Measurements from ENCODE around the gene GAK. TPM values are rescaled to one million over a fixed set of nuclear protein-coding genes. Genes with fewer than 3 reads are reported as not detected.
"Not testable (repeated sequence)": the region's sequence is repeated elsewhere in the genome, so short reads cannot be mapped to it uniquely, and the experiment has no call there.

GAK gene
- 10 to 100 TPM; 87.6 to 96.8 TPM for total RNA-seq

GRCh38 chr4:931960-932712, at the start of gene GAK, which contains the start of gene TMEM175:
Gene GAK, minus strand, starts transcription at chr4:932316. Its CDS starts 129 bp downstream, at chr4:932187.
Gene TMEM175, plus strand, starts transcription at chr4:932460. Its CDS starts 15,280 bp downstream, at chr4:947740.
- CTCF ChIA-PET = interaction anchor here (0.6 to 1.1 kb wide), 4 partner anchors 30 to 640 kb away, joined by 3 to 5 read pairs (median 4); no protein-coding TSS in a partner anchor
- intact Hi-C loops (cut with micrococcal nuclease) = loop anchor here (1.0 to 5.0 kb wide), 5 partner anchors 8 to 750 kb away; partner anchors contain the start of genes FAM53A and PCGF3
- Mint-ChIP-seq H3K4me1 (ENCODE audit: low read depth) (peaks cover 45% of the 10 kb centered on the region), H3K27me3 (ENCODE audit: low read depth) (no peaks in the 10 kb centered on the region), H3K27ac (peak within 1 kb of the TSS; percentile 90), H3K36me3 (ENCODE audit: low read depth) (no peaks in the 10 kb centered on the region), H3K4me3 (peak within 1 kb of the TSS; percentile 94), H3K9me3 (no peaks in the 10 kb centered on the region)
- peak; percentile 96 for DNase-seq

GRCh38 chr4:978957-979701, 47.0 kb upstream of the GAK start:
- Mint-ChIP-seq H3K9me3 (no peaks in the 10 kb centered on the region), H3K36me3 (ENCODE audit: low read depth) (no peaks in the 10 kb centered on the region), H3K27ac (no peak overlapping the region), H3K4me3 (no peak overlapping the region), H3K27me3 (ENCODE audit: low read depth) (no peaks in the 10 kb centered on the region), H3K4me1 (ENCODE audit: low read depth) (no peaks in the 10 kb centered on the region)
- CTCF ChIA-PET = no interaction called here
- no peak for DNase-seq
- intact Hi-C loops (cut with micrococcal nuclease) = no loop called here

GRCh38 chr4:976016-976415, 43.9 kb upstream of the GAK start:
- H3K27me3 Mint-ChIP-seq (ENCODE audit: low read depth); H3K4me1 Mint-ChIP-seq (ENCODE audit: low read depth); H3K9me3 Mint-ChIP-seq; intact Hi-C loops (cut with micrococcal nuclease); H3K4me3 Mint-ChIP-seq; H3K27ac Mint-ChIP-seq; CTCF ChIA-PET; DNase-seq; H3K36me3 Mint-ChIP-seq (ENCODE audit: low read depth): not testable (repeated sequence)

GRCh38 chr4:974668-975067, 42.6 kb upstream of the GAK start:
- H3K4me1 Mint-ChIP-seq (ENCODE audit: low read depth) = peaks cover 5% of the 10 kb centered on the region
- intact Hi-C loops (cut with micrococcal nuclease) = no loop called here
- H3K27ac Mint-ChIP-seq = no peak overlapping the region
- no peaks in the 10 kb centered on the region for H3K27me3 Mint-ChIP-seq (ENCODE audit: low read depth)
- no peaks in the 10 kb centered on the region for H3K9me3 Mint-ChIP-seq
- H3K4me3 Mint-ChIP-seq = peak overlapping the region; percentile 38
- no peak for DNase-seq
- CTCF ChIA-PET = interaction anchor here (1.0 kb wide), 1 partner anchor 13 kb away, joined by 3 read pairs; no protein-coding TSS in a partner anchor
- no peaks in the 10 kb centered on the region for H3K36me3 Mint-ChIP-seq (ENCODE audit: low read depth)

- DNase-seq = peak; percentile 81
- Mint-ChIP-seq H3K27me3 (ENCODE audit: low read depth) (no peaks in the 10 kb centered on the region), H3K27ac (no peak within 1 kb of the TSS), H3K36me3 (ENCODE audit: low read depth) (no peaks in the 10 kb centered on the region), H3K9me3 (no peaks in the 10 kb centered on the region), H3K4me1 (ENCODE audit: low read depth) (peaks cover 5% of the 10 kb centered on the region), H3K4me3 (peak within 1 kb of the TSS; percentile 59)
- CTCF ChIA-PET = no interaction called here
- intact Hi-C loops (cut with micrococcal nuclease) = loop anchor here (1.0 kb wide), 4 partner anchors 14 to 268 kb away; partner anchors contain the start of genes IDUA and PCGF3
Measured at GRCh38 chr4:973431-974397, 41.6 kb upstream of the GAK start, which contains the start of gene DGKQ. Gene DGKQ, minus strand, starts transcription at chr4:973569. Its CDS starts 87 bp downstream, at chr4:973482.

GRCh38 chr4:972651-973424, 40.7 kb upstream of the GAK start:
- CTCF ChIA-PET = no interaction called here
- H3K9me3 Mint-ChIP-seq = no peaks in the 10 kb centered on the region
- H3K4me1 Mint-ChIP-seq (ENCODE audit: low read depth) = peaks cover 5% of the 10 kb centered on the region
- no peaks in the 10 kb centered on the region for H3K27me3 Mint-ChIP-seq (ENCODE audit: low read depth)
- intact Hi-C loops (cut with micrococcal nuclease) = loop anchor here (1.0 kb wide), 4 partner anchors 14 to 268 kb away; partner anchors contain the start of genes IDUA and PCGF3
- H3K4me3 Mint-ChIP-seq = peak overlapping the region; percentile 59
- H3K36me3 Mint-ChIP-seq (ENCODE audit: low read depth) = no peaks in the 10 kb centered on the region
- peak; percentile 53 for DNase-seq
- no peak overlapping the region for H3K27ac Mint-ChIP-seq

- Mint-ChIP-seq H3K4me3 (peak overlapping the region; percentile 59), H3K36me3 (ENCODE audit: low read depth) (no peaks in the 10 kb centered on the region), H3K27ac (no peak overlapping the region), H3K9me3 (no peaks in the 10 kb centered on the region), H3K4me1 (ENCODE audit: low read depth) (peaks cover 5% of the 10 kb centered on the region), H3K27me3 (ENCODE audit: low read depth) (no peaks in the 10 kb centered on the region)
- DNase-seq = no peak
- CTCF ChIA-PET = no interaction called here
- intact Hi-C loops (cut with micrococcal nuclease) = no loop called here
Measured at GRCh38 chr4:971666-972500, 39.8 kb upstream of the GAK start.

GRCh38 chr4:970854-971520, 38.9 kb upstream of the GAK start:
- Mint-ChIP-seq H3K4me1 (ENCODE audit: low read depth) (peaks cover 5% of the 10 kb centered on the region), H3K36me3 (ENCODE audit: low read depth) (no peaks in the 10 kb centered on the region), H3K4me3 (no peak overlapping the region), H3K27ac (no peak overlapping the region), H3K9me3 (no peaks in the 10 kb centered on the region), H3K27me3 (ENCODE audit: low read depth) (no peaks in the 10 kb centered on the region)
- intact Hi-C loops (cut with micrococcal nuclease) = no loop called here
- DNase-seq = no peak
- CTCF ChIA-PET = no interaction called here

GRCh38 chr4:970046-970745, 38.1 kb upstream of the GAK start:
- CTCF ChIA-PET = no interaction called here
- Mint-ChIP-seq H3K4me3 (no peak overlapping the region), H3K4me1 (ENCODE audit: low read depth) (peaks cover 5% of the 10 kb centered on the region), H3K27ac (no peak overlapping the region), H3K9me3 (no peaks in the 10 kb centered on the region), H3K36me3 (ENCODE audit: low read depth) (no peaks in the 10 kb centered on the region), H3K27me3 (ENCODE audit: low read depth) (no peaks in the 10 kb centered on the region)
- DNase-seq = no peak
- intact Hi-C loops (cut with micrococcal nuclease) = no loop called here

Measured in activated naive CD4-positive, alpha-beta T cell treated with anti-CD3 and anti-CD28 coated beads for 36 hours (primary cell).